Fibroblast of lung (primary cell): Measurements from ENCODE around the gene NFYC.

ENCODE experiments used
- EZH2 ChIP-seq: IDR thresholded peaks from 2 replicates; pipeline ENCODE4 v1.5.1; 2012; ENCODE audit warnings: low read length, control low read depth, mild to moderate bottlenecking; ENCODE audit errors: missing control alignments
- TF ChIP-seq, protein P1 (sequence below), 2 donors: IDR thresholded peaks in 1 of 2; conservative IDR thresholded peaks in 1 of 2; 1 replicate in 1 of 2; 2 replicates in 1 of 2; pipeline ENCODE4 v1.5.1; 2011 to 2012; ENCODE audit warnings: low read length in 2 of 2, control low read depth in 1 of 2, inconsistent platforms in 1 of 2, low read depth in 1 of 2, mild to moderate bottlenecking in 1 of 2

DNA sequence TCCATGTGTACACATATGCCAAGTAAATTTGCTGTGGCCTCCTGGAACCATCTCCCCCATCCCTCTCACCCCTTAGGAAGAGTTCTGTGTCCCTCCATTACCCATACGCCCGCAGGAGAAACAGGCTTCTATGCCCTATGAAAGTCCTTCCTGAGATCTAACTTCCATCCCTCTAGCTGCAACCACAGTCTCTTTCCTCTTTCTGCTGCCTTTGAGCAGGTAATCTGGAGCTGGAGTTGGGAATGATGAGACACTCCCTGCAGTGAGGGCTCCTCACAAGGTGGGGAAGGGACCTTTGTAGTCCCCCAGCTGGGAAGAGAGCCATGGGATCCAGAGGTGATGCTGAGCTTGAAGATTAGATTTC, 90.1 kb downstream of the NFYC start:
- TF ChIP-seq EZH2: no peak
- TF ChIP-seq, protein P1, sequence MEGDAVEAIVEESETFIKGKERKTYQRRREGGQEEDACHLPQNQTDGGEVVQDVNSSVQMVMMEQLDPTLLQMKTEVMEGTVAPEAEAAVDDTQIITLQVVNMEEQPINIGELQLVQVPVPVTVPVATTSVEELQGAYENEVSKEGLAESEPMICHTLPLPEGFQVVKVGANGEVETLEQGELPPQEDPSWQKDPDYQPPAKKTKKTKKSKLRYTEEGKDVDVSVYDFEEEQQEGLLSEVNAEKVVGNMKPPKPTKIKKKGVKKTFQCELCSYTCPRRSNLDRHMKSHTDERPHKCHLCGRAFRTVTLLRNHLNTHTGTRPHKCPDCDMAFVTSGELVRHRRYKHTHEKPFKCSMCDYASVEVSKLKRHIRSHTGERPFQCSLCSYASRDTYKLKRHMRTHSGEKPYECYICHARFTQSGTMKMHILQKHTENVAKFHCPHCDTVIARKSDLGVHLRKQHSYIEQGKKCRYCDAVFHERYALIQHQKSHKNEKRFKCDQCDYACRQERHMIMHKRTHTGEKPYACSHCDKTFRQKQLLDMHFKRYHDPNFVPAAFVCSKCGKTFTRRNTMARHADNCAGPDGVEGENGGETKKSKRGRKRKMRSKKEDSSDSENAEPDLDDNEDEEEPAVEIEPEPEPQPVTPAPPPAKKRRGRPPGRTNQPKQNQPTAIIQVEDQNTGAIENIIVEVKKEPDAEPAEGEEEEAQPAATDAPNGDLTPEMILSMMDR (conservative IDR thresholded peaks at IDR 0.05 in 1 of 2, IDR thresholded peaks at IDR 0.05 in 1 of 2; ENCODE audit: low read depth in 1 of 2, low read length in 2 of 2): no peak
